Choroid plexus epithelial cell (primary cell): ENCODE results near the gene REX1BD.

Experiments used
- DNase-seq: peaks from one replicate; pipeline ENCODE4 v3.0.0-alpha.2; 2010; ENCODE audit warnings: low read depth
- H3K4me3 ChIP-seq: 2 replicates; pipeline ENCODE4 v1.5.1; 2011; ENCODE audit warnings: low read depth, mild to moderate bottlenecking, control low read depth, low read length, moderate library complexity
- CTCF ChIP-seq: conservative IDR thresholded peaks from 2 replicates; pipeline ENCODE4 v1.5.1; 2011; ENCODE audit warnings: low read depth, mild to moderate bottlenecking, control low read depth, inconsistent platforms, low read length, moderate library complexity

REX1BD gene

GRCh38 chr19:18577365-18577914 is 11.2 kb upstream of the REX1BD start:
- no peak for TF ChIP-seq CTCF
- no peak for DNase-seq
- no peak overlapping the region for H3K4me3 ChIP-seq

- no peak overlapping the region for H3K4me3 ChIP-seq
- TF ChIP-seq CTCF: no peak
- DNase-seq: no peak
Observed at GRCh38 chr19:18580311-18580710, 8.3 kb upstream of the REX1BD start.

GRCh38 chr19:18586306-18586705 is 2.3 kb upstream of the REX1BD start:
- TF ChIP-seq CTCF: peak; percentile 15

GRCh38 chr19:18587561-18587960 is 1.0 kb upstream of the REX1BD start:
- TF ChIP-seq CTCF: no peak
- no peak overlapping the region for H3K4me3 ChIP-seq
- no peak for DNase-seq

More at GRCh38 chr19:18586306-18586705, 2.3 kb upstream of the REX1BD start:
- no peak for DNase-seq
- no peak overlapping the region for H3K4me3 ChIP-seq

GRCh38 chr19:18587962-18588610 is 512 bp upstream of the REX1BD start:
- no peak for DNase-seq
- no peak for TF ChIP-seq CTCF
- peak overlapping the region; percentile 78 for H3K4me3 ChIP-seq

GRCh38 chr19:18589380-18590272 is 1.0 kb downstream of the REX1BD start:
- peak overlapping the region; percentile 78 for H3K4me3 ChIP-seq
- peak; percentile 68 for DNase-seq
- peak; percentile 19 for TF ChIP-seq CTCF
